Measurements from ENCODE around the gene STIMATE. TPM values are rescaled to one million over a fixed set of nuclear protein-coding genes. Genes with fewer than 3 reads are reported as not detected.

Gene STIMATE
- total RNA-seq, result 19.9 and 21.0 TPM in 2 replicates

DNA sequence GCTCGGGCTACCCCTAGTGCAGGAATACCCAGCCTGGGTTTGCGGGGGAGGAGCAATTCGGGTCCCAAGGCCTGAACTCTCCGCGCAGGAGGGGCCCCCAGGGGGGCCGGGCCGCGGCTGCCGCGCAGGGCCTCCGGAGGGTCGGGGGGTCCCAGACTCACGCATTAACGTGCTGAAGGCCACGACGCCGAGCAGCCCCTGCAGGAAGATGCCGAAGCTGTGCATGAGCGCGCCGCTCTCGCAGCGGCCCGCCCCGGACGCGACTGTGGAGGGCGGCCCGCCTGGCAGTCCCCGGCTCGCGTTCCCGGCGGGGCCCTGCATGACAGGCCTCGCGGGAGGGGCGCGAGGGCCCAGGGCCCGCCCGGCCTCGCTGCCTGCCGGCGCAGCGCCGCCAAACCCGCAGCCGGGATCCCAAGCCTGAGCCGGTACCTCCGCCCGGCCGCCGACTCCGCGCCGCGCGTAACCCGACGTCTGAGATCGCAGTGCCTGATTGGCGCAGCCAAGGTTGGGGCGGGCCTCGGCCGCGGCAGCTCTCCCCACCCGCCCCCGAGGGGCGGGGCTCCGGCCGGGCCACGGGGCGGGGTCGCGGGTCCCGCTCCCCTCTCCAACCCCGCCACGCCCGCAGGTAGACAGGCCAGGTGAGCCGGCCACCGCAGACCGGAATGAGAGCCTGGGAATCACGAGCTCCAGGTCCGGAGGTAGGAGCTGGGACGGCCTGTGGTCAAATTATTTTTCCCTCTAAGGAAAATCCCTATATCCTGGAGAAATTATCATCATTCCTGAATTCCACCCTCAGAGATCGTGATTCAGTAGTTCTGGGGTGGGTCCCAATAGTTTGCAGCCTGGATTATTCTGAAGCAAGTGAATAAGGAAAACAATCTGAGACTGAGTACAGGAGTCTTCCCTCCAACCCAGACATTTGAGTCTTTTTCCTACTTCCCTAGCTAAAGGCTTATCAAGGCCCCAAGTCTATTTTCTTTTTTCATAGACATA is at the start of gene STIMATE:
Gene STIMATE, minus strand, starts transcription at position 419 of the 993 bp plus-strand sequence. Its CDS starts 98 bp downstream, at position 321.

DNA sequence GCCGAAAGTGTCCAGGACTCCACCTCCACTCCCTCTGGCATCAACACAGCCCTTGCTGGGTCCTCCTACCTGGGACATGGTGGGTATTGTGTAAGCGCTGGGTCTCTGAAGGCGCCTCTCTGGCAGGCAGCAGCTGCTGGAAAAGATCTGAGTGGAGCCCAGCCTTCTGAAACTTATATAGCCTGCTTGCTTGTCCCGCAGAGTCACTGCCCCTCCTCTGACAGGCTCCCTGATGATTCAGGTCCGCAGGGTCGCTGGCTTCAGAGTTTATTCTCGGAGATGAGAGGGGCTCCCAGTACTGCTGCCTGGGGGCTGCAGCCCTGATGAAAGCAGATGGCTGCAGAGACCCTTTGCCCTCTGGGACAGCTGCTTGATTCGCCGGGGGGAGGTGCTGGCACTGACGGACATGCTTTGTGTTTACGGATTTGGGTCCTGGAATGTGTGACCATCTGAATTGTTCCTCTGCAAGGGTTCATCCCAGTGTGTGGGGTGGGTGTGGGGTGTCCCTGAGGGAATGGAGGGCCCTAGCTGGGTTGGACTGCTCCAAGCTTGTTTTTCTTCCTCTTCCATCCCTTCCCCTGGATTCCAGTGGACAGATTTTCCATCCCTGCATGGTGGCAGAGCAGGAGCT is 62.4 kb downstream of the STIMATE start, which contains the start of gene MUSTN1:
Gene MUSTN1, minus strand, starts transcription at position 149 of the 631 bp plus-strand sequence. Its CDS starts 71 bp downstream, at position 78.

DNA sequence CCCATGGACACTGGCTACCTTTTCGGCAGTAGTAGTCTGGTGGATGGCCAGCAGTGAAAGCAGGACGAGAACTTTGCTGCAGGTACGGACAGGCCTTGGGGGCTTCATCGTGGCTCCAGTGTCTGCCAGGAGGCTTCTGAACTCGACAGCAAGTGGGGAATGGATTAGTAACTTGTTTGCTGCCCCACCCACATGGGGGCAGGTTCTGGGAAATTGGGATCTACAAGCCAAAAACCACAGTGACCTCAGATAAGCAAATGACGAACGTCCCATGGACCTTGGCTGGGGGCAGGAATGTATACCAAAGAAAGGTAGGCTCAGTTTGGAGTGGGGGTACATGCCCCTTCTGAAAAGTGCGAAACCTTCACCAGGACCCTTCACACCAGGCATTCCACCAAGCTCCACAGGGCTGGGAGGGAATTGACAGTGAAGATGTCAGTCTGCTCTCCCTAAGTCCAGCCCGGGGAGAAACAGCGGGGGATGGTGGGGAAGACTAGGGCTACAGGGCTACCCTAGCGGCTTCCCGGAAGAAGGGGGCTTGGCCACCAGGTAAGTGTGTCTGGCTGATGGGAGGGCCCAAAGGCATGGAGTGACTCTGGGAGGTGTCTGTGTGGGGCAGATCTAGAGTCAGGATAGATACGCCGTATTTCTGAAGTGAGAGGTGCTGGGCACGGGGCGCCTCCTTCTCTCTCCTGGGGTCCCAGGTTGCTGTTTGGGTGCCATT is 66.7 kb downstream of the STIMATE start, which contains the start of gene ITIH4:
Gene ITIH4, minus strand, starts transcription at position 138 of the 724 bp plus-strand sequence. Its CDS starts 30 bp downstream, at position 108.

DNA sequence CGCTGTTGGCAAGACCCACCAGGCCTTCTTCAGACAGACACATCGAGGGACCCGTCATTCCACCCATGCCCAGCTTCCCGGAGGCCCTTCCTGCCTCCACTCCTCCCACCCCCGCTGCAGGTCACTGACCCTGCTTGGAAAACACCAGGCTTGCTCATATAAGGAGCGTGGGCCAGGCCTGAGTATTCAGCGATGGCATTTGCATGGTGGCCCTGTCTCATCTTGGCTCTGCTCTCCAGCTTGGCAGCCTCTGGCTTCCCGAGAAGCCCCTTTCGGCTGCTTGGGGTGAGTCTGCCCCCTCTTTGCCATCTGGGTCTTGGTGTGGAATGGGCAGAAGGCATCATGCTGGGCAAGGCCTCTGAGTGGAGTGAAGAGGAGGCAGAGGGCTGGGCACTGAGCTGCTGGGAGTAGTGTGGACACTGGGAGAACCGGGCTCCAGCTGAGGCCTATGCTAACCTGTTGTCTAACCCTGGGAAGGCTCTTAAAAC is 102.7 kb downstream of the STIMATE start, which contains the start of gene ITIH3:
Gene ITIH3, plus strand, starts transcription at position 185 of the 488 bp plus-strand sequence. Its CDS starts 8 bp downstream, at position 193.

Other genes with a start within 250 kb of the STIMATE start
- 69.2 and 96.1 TPM in 2 replicates for gene PBRM1, start 211.6 kb downstream of the STIMATE start, total RNA-seq
- gene GNL3, start 211.5 kb downstream of the STIMATE start, total RNA-seq, result 136 and 151 TPM in 2 replicates
- 164 and 174 TPM in 2 replicates for gene GLT8D1, start 191.8 kb downstream of the STIMATE start, total RNA-seq
- 54.4 and 74.2 TPM in 2 replicates for gene SPCS1, start 191.4 kb downstream of the STIMATE start, total RNA-seq
- gene NEK4, start 126.6 kb downstream of the STIMATE start, total RNA-seq, result 22.3 and 27.4 TPM in 2 replicates
- not detected in 2 replicates for gene ITIH1, start 119.9 kb downstream of the STIMATE start, total RNA-seq
- gene ITIH3, start 102.8 kb downstream of the STIMATE start, total RNA-seq, result 0.30 TPM in 1 of 2 replicates, not detected in the other
- gene ITIH4, start 66.9 kb downstream of the STIMATE start, total RNA-seq, result 1.2 and 1.3 TPM in 2 replicates
- gene MUSTN1, start 62.5 kb downstream of the STIMATE start, total RNA-seq, result not detected in 2 replicates
- 3.3 and 6.4 TPM in 2 replicates for gene SFMBT1, start 148.5 kb upstream of the STIMATE start, total RNA-seq
- gene RFT1, start 232.9 kb upstream of the STIMATE start, total RNA-seq, result 12.8 and 17.8 TPM in 2 replicates